Upper lobe of left lung (tissue), 4 donors: ENCODE measurements around the gene IKZF3.

Experiments
- CTCF ChIP-seq, 6 experiments: fragments of 450-650 bp in 4 of 6; fragments of 200-600 bp in 2 of 6; sonication (generic) in 2 of 6; IDR thresholded peaks; one replicate each; pipeline ENCODE4 v1.5.1; 2016 to 2019; ENCODE audit warnings: antibody characterized with exemption in 6 of 6
- POLR2A ChIP-seq, 4 donors: fragments of 450-650 bp; IDR thresholded peaks; one replicate each; pipeline ENCODE4 v1.5.1; 2016 to 2017; ENCODE audit warnings: antibody characterized with exemption in 4 of 4, mild to moderate bottlenecking in 2 of 4

- TF ChIP-seq CTCF (IDR thresholded peaks at IDR 0.05): no peak
- TF ChIP-seq POLR2A (IDR thresholded peaks at IDR 0.05): no peak
These were observed 25.1 kb upstream of the IKZF3 start for GRCh38 chr17:39889200-39889599.
